ENCODE results near the gene EDEM2. TPM values are rescaled to one million over a fixed set of nuclear protein-coding genes. Genes with fewer than 3 reads are reported as not detected.
A peak's percentile ranks its signal among the peaks of the same experiment; 100 is the strongest.

EDEM2 gene
- total RNA-seq, 1 donor from 2014 or later, result 45.4 TPM

DNA sequence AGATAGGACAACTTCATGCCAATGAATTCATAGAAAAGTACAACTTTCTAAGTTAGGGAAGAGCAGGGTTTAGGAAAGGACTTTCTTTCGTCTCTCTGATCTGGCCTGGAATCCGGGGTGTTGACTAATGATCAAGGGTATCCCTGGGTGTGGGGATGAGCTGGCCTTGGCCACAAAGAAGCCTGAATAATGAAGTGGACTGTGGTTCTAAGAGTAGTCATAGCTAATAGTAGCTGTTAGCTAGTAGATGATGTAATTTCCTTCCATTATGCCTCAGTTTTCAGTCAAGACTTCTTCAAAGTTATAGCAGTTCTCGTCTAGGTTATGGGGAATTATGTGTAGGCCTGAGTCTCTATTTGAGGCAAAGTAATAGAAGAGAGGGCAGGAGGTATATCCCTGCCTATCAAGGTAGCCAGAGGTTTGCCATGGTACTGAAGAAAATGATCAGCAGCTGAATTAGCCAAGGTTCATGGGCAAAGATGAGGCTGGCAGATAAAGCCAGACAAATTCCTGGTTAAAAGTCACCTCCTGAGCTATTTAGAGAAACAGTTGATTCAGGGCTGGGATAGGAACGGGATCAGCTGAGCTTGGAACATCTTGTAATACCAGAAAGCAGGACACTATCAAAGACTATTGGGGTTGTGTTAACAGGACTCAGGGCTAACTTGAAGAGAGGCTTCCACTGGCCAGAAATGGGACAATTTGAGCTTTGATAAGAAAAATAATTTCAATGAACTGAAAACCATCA, 35.8 kb downstream of the EDEM2 start:
- H3K27ac ChIP-seq, result no peak overlapping the region
- intact Hi-C loops (cut with DNase I), result no loop called here

DNA sequence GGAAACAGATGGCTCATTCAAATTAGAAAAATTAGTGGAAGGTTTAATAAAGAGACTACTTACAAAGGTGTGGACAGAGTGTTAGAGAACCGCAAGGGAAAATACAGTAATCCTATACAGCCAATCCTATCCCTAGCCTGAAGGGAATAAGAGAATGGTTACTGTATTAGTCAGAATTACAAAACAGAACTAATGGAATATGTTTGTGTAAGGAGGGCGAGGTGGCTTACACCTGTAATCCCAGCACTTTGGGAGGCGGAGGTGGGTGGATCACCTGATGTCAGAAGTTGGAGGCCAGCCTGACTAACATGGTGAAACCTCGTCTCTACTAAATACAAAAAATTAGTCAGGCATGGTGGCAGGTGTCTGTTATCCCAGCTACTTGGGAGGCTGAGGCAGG, 38.2 kb downstream of the EDEM2 start:
- intact Hi-C loops (cut with DNase I), result no loop called here

More for the DNA sequence above, 35.8 kb downstream of the EDEM2 start:
- no peaks in the 10 kb centered on the region for H3K9me3 ChIP-seq
- ATAC-seq (peak in 1 of 2 donors; percentile 40), DNase-seq (no peak)
- no peaks in the 10 kb centered on the region for H3K27me3 ChIP-seq (ENCODE audit: low read depth)
- H3K4me3 ChIP-seq, result no peak overlapping the region
- TF ChIP-seq, protein P1, sequence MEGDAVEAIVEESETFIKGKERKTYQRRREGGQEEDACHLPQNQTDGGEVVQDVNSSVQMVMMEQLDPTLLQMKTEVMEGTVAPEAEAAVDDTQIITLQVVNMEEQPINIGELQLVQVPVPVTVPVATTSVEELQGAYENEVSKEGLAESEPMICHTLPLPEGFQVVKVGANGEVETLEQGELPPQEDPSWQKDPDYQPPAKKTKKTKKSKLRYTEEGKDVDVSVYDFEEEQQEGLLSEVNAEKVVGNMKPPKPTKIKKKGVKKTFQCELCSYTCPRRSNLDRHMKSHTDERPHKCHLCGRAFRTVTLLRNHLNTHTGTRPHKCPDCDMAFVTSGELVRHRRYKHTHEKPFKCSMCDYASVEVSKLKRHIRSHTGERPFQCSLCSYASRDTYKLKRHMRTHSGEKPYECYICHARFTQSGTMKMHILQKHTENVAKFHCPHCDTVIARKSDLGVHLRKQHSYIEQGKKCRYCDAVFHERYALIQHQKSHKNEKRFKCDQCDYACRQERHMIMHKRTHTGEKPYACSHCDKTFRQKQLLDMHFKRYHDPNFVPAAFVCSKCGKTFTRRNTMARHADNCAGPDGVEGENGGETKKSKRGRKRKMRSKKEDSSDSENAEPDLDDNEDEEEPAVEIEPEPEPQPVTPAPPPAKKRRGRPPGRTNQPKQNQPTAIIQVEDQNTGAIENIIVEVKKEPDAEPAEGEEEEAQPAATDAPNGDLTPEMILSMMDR (IDR thresholded peaks at IDR 0.05), result no peak
- H3K36me3 ChIP-seq, result peaks cover 29% of the 10 kb centered on the region
- H3K4me1 ChIP-seq, result no peaks in the 10 kb centered on the region

DNA sequence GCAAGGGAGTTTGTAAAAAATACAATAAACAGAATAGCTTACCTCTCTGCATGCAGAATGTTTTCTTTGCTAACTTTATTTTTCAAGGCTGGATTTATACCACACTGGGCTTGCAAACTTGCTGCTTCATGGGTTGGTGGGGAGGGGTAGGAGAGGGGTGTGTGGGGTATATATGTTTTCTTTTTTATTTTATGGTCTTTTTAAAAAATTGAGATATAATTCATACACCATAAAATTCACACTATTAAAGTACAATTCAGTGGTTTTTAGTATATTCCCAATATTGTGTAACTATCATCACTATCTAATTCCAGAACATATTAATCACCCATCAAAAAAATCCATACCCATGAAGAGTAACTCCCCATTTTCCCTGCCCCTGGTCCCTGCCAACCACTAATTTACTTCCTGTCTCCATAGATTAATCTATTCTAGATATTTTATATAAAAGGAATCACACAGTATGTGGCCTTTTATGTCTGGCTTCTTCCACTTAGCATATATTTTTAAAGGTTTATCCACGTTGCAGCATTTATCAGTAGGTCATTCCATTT, 40.2 kb downstream of the EDEM2 start:
- no peak overlapping the region for H3K4me3 ChIP-seq
- no peak for DNase-seq
- no peak for ATAC-seq
- H3K4me1 ChIP-seq, result no peaks in the 10 kb centered on the region
- H3K36me3 ChIP-seq, result no peaks in the 10 kb centered on the region
- H3K9me3 ChIP-seq, result no peaks in the 10 kb centered on the region
- TF ChIP-seq, protein P1 (IDR thresholded peaks at IDR 0.05), result no peak
- H3K27me3 ChIP-seq (ENCODE audit: low read depth), result no peaks in the 10 kb centered on the region
- no peak overlapping the region for H3K27ac ChIP-seq
- intact Hi-C loops (cut with DNase I), result no loop called here

More for the DNA sequence above, 38.2 kb downstream of the EDEM2 start:
- TF ChIP-seq, protein P1 (IDR thresholded peaks at IDR 0.05), result no peak
- Histone ChIP-seq H3K9me3 (no peaks in the 10 kb centered on the region), H3K27me3 (ENCODE audit: low read depth) (no peaks in the 10 kb centered on the region), H3K27ac (no peak overlapping the region), H3K36me3 (peaks cover 5% of the 10 kb centered on the region), H3K4me1 (no peaks in the 10 kb centered on the region), H3K4me3 (no peak overlapping the region)
- no peak for DNase-seq
- no peak for ATAC-seq

DNA sequence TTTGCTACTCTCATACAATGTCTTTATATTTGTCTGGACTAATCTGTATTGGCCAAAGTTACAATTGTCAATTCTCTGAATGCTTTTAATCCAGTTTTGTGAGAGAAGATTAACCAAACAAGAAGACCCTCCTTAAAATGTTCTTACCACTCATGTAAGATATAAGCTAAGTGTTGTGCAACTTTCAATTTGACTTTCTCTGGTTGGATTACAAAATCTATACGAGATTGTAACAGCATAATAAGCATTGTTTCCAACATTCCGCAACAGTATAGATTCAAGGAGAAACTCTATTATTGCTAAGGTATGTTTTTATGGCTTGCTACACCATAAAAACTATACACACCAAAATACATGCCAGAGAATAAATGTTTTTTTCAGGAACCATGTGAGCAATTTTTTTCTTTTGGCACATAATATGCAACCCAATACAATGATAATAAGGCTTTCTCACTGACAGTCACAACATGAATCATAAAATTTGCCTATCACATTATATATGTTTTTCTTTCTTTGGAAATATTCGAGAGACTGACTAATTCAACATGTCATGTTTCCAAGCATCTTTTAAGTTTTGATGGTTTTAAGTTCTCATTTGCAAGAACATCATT, 42.3 kb downstream of the EDEM2 start:
- Histone ChIP-seq H3K27ac (no peak overlapping the region), H3K9me3 (no peaks in the 10 kb centered on the region), H3K4me1 (no peaks in the 10 kb centered on the region), H3K4me3 (no peak overlapping the region), H3K27me3 (ENCODE audit: low read depth) (no peaks in the 10 kb centered on the region), H3K36me3 (no peaks in the 10 kb centered on the region)
- ATAC-seq, result no peak
- intact Hi-C loops (cut with DNase I), result no loop called here
- no peak for DNase-seq
- TF ChIP-seq, protein P1 (IDR thresholded peaks at IDR 0.05), result no peak

DNA sequence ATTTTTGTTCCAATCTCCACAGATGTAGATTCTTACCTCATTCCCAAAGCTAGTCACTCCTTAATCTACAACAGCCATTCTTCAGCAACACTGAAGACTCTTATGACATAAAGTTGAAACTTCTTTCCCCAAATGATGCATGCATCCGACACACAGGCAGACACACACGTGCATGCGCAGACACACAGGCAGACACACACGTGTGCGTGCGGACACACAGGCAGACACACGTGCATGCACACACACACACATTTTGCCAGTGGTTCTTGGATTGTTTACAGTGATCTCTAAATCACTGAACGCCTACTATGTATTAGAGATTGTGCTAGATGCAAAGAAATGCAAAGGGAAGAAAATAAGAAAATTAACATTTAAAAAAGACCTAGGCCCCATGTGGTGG, 45.5 kb downstream of the EDEM2 start:
- H3K9me3 ChIP-seq, result no peaks in the 10 kb centered on the region
- no peaks in the 10 kb centered on the region for H3K36me3 ChIP-seq
- H3K4me3 ChIP-seq, result no peak overlapping the region
- intact Hi-C loops (cut with DNase I), result no loop called here
- ATAC-seq (no peak), DNase-seq (no peak)
- no peak overlapping the region for H3K27ac ChIP-seq
- no peaks in the 10 kb centered on the region for H3K27me3 ChIP-seq (ENCODE audit: low read depth)
- H3K4me1 ChIP-seq, result peaks cover under 1% of the 10 kb centered on the region
- TF ChIP-seq, protein P1 (IDR thresholded peaks at IDR 0.05), result no peak
